SH-SY5Y (cell line): ENCODE results near the gene SLC4A5.

Source experiments
- GATA2 ChIP-seq: IDR thresholded peaks from 2 replicates; pipeline ENCODE4 v1.6.1; 2011; ENCODE audit warnings: mild to moderate bottlenecking, low read depth, low read length
- GATA3 ChIP-seq: IDR thresholded peaks from 2 replicates; pipeline ENCODE4 v1.6.1; 2011; ENCODE audit warnings: low read depth, mild to moderate bottlenecking, low read length, moderate library complexity

Gene SLC4A5

DNA sequence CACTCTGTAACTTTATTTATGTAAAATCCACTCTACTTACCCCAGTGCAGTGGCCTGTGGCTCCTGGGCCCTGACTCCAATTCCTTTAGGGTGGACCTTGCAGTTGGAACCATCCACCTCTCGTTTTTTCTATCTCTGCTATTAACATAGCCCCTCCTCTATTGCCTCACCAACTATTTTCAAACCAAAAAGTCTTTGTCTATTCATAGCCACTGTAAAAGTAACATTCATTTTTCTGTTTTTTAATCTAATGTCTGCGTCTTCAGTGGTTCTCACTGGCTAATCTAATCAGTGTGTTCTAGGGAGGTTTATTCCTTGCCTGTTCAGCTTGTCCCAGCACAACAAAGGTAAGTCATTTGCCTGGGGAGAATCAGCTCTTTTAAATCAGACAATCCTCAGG lies at the start of gene SLC4A5:
Gene SLC4A5, minus strand, starts transcription at position 101 of the 400 bp plus-strand sequence. CDS start 28,393 bp downstream, outside the sequence.
- TF ChIP-seq GATA3 (no peak), GATA2 (no peak)

- no peak for TF ChIP-seq GATA3
- TF ChIP-seq GATA2 = no peak
Measured at GRCh38 chr2:74392449-74392743, 49.2 kb upstream of the SLC4A5 start.

GRCh38 chr2:74391580-74392448 lies 48.6 kb upstream of the SLC4A5 start:
- TF ChIP-seq GATA2 (0 out of 2 replicates have a peak, but pooled peaks have one; percentile 31), GATA3 (no peak)

DNA sequence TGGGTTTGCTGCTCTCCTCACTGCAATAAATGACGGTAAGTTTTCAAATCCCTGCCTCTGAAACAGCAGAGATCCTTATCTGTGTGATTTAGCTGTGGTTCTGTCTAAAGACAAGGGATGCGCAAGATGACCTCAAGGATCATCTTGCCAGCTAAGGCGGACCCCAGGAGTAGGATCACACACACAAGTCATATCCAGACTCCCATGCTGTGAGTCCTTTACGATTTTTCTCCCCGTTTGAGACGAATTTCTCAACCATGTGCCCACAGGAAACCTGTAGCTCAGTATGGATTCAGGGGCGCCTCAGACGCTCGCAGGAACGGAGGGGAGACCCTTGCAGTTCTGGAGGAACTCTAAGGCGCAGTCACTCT lies 48.0 kb upstream of the SLC4A5 start:
- TF ChIP-seq GATA2 = peak; percentile 95
- peak; percentile 93 for TF ChIP-seq GATA3

DNA sequence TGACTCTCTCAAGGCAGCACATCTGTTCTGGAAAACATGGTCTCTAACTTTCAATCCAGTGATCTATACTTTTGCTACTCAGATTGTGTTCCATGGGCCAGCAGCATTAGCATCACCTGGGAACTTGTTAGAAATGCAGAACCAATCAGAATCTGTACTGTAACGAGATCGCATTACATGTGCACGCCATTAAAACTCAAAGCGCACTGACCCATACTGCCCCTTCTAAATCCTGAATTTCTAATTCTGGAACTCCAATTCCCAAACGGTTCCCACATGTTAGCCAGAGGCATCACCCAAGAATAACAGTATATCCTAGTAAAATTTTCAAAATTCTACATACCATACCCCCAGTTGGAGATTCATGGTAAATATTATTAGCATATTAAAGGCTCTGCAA lies 47.4 kb upstream of the SLC4A5 start:
- TF ChIP-seq GATA2 = no peak
- no peak for TF ChIP-seq GATA3

DNA sequence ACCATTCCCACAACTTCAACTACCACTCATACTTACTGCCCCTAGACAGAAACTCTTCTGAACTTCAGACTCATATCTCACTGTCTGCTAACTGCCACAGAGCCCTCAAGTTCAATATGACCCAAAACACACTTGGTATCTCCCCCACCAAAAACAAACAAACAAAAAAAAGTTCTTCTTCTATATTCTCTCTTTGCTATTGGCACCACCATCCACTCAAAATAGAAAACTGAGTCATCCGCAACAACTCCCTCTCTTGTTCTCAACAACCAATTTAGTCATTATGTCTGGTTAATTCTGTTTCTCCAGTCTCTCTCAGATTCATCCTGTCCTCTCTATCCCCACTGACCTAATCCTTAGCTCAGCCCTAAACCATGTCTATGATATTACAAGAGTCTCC lies 44.1 kb upstream of the SLC4A5 start:
- TF ChIP-seq GATA2 (no peak), GATA3 (no peak)

DNA sequence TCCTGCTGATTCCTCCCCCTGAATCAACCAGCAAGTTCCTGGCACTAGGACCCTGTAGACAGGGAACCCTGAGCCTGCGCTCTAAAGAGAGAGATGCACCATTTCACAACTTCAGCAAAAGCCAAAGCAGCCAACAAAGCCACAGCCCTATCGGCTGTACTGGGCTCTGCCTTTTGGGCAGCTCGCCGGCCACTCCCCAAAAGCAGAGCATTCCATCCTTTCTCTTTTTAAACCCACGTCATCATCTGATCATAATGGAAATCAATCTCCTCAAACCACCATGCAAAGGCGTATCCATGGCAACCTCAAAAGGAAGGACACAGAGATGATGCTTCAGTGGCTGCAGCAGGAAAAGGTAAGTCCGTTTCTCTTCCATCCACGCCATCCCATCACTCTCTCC lies 42.2 kb upstream of the SLC4A5 start:
- no peak for TF ChIP-seq GATA3
- TF ChIP-seq GATA2 = no peak

- no peak for TF ChIP-seq GATA2
- TF ChIP-seq GATA3 = no peak
Measured at GRCh38 chr2:74384051-74384450, 40.8 kb upstream of the SLC4A5 start.

DNA sequence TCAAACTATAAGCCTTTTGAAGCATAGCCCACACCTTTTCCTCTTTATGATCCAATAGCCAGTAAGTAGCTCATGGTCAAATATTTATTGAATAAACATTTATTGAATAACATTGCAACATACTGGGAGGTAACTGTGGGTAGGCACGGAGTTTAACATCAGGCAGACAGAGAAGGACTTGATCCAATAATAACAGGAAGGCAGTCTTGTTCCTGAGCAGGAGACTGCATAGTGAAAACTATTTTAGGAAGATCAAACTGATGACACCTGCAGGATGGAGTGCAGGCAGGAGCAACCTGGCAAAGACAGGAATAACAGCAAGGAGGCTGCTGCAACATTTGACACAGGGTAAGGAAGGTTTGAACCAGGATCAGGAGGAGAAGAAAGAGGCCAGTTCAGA lies 40.0 kb upstream of the SLC4A5 start:
- TF ChIP-seq GATA2 (no peak), GATA3 (no peak)

- TF ChIP-seq GATA2 = no peak
- TF ChIP-seq GATA3 = no peak
Measured at GRCh38 chr2:74381751-74382150, 38.5 kb upstream of the SLC4A5 start.

- no peak for TF ChIP-seq GATA3
- no peak for TF ChIP-seq GATA2
Measured at GRCh38 chr2:74379851-74380789, 36.9 kb upstream of the SLC4A5 start, which contains the start of gene DCTN1. TSS of gene DCTN1 (minus strand) at chr2:74380311. CDS start at chr2:74380037, 274 bp downstream.

GRCh38 chr2:74378007-74378406 lies 34.8 kb upstream of the SLC4A5 start:
- TF ChIP-seq GATA3 (no peak), GATA2 (no peak)

DNA sequence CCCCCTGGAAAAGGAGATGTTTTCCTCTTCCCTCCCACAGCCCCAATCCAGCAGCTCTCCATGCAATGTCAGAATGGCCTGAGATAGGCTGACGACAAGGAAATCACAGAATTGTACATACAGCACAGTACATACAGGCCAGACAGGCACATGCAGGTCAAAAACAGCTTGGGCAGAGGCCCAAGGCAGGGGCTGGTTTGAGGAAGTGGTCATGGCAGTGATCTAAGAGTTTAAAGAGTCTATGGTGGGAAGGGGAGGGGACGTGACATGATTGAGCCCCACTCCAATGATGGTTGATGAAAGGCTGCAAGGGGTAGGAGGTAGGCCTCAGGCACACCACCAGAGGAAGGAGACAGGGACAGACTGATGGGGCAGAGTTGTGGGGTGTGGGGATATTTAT lies 32.6 kb upstream of the SLC4A5 start:
- TF ChIP-seq GATA2 = no peak
- no peak for TF ChIP-seq GATA3

DNA sequence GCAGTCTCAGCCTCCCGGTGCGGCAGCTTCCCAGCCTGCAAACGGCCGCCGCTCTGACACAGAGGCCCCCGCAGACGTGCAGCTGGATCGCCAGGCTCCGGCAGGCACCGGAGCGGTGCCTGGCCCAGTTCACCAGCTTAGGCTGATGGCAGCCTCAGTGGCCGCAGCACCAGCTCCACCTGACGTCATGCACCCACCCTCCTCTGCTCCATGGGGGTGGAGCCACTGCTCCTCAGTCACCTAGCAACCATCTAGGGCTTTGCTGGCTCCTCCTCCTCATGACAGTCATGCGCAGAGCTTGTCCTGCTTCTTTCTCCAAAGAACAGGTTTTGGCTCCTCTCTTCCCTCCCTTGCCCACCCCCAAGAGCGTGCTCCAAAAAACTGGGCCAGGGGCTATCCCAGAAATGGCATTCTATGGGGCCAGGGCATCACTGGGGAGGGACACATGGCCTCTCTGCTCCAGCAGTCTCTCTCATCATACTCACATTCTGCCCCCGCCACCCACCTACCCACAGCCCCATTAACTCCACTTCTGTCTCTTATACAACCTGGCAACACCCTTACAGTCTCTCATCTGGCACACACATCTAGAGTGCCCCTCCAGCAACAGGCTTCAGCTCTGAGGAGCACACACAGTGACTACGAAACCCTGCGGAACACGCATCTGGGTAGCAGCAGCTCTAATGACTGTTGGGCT lies 31.4 kb upstream of the SLC4A5 start:
- no peak for TF ChIP-seq GATA3
- no peak for TF ChIP-seq GATA2

GRCh38 chr2:74373985-74374384 lies 30.8 kb upstream of the SLC4A5 start:
- no peak for TF ChIP-seq GATA3
- TF ChIP-seq GATA2 = no peak
